ENCODE measurements around the gene GRIA1. TPM values are rescaled to one million over a fixed set of nuclear protein-coding genes. Genes with fewer than 3 reads are reported as not detected.

GRIA1 gene
- total RNA-seq, 1 experiment from 2014 or later: not detected

- ChIA-PET CTCF (no interaction called here), POLR2A (no interaction called here)
- no peak for DNase-seq (ENCODE audit: low read depth, low spot score)
- Histone ChIP-seq H3K4me1 (ENCODE audit: control insufficient read depth, insufficient read depth, low read length) (no peaks in the 10 kb centered on the region), H3K9me3 (ENCODE audit: control insufficient read depth, insufficient read depth, low read depth, low read length) (no peaks in the 10 kb centered on the region), H3K36me3 (ENCODE audit: control insufficient read depth, insufficient read depth, low read length) (no peaks in the 10 kb centered on the region), H3K27ac (ENCODE audit: low read length) (no peak overlapping the region), H3K27me3 (ENCODE audit: control insufficient read depth, insufficient read depth, low read length) (no peaks in the 10 kb centered on the region), H3K4me3 (ENCODE audit: low read depth in 2 of 2, low read length in 2 of 2) (no peak overlapping the region)
- intact Hi-C loops (cut with micrococcal nuclease; ENCODE audit: unreplicated experiment) (no loop called here), in situ Hi-C loops (cut with HindIII; ENCODE audit: low pct_unique_long_range_greater_than_20kb, low sequenced_read_pairs) (no loop called here)
- ATAC-seq: no peak
- BruUV-seq (replicated peaks): no TSS peak
- TF ChIP-seq TCF7L2 (IDR thresholded peaks at IDR 0.05; ENCODE audit: low read depth, low read length): no peak
Observed at GRCh38 chr5:153745778-153746395, 255.4 kb downstream of the GRIA1 start.

- in situ Hi-C loops (cut with HindIII; ENCODE audit: low pct_unique_long_range_greater_than_20kb, low sequenced_read_pairs) (no loop called here), intact Hi-C loops (cut with micrococcal nuclease; ENCODE audit: unreplicated experiment) (no loop called here)
- Histone ChIP-seq H3K27ac (ENCODE audit: low read length) (no peak overlapping the region), H3K27me3 (ENCODE audit: control insufficient read depth, insufficient read depth, low read length) (no peaks in the 10 kb centered on the region), H3K9me3 (ENCODE audit: control insufficient read depth, insufficient read depth, low read depth, low read length) (no peaks in the 10 kb centered on the region), H3K4me1 (ENCODE audit: control insufficient read depth, insufficient read depth, low read length) (no peaks in the 10 kb centered on the region), H3K4me3 (ENCODE audit: low read depth in 2 of 2, low read length in 2 of 2) (no peak overlapping the region), H3K36me3 (ENCODE audit: control insufficient read depth, insufficient read depth, low read length) (no peaks in the 10 kb centered on the region)
- ATAC-seq (no peak), DNase-seq (ENCODE audit: low read depth, low spot score) (no peak)
- no TSS peak for BruUV-seq (replicated peaks)
- CTCF ChIA-PET: no interaction called here
- POLR2A ChIA-PET: no interaction called here
- TF ChIP-seq SIN3A (IDR thresholded peaks at IDR 0.05; ENCODE audit: borderline replicate concordance, insufficient read depth, low read depth, low read length): no peak
- TF ChIP-seq POLR2AphosphoS5 (IDR thresholded peaks at IDR 0.05; ENCODE audit: low read depth, low read length): no peak
- no peak for TF ChIP-seq TCF7L2 (IDR thresholded peaks at IDR 0.05; ENCODE audit: low read depth, low read length)
- TF ChIP-seq REST (IDR thresholded peaks at IDR 0.05; ENCODE audit: insufficient read depth in 1 of 2, low read depth in 2 of 2, low read length in 1 of 2): no peak
Observed at GRCh38 chr5:153746440-153746839, 256.0 kb downstream of the GRIA1 start.

GRCh38 chr5:153748823-153749222, 258.4 kb downstream of the GRIA1 start:
- DNase-seq (ENCODE audit: low read depth, low spot score): no peak
- no peak overlapping the region for H3K4me3 ChIP-seq (ENCODE audit: low read depth in 2 of 2, low read length in 2 of 2)
- POLR2A ChIA-PET: no interaction called here
- no peaks in the 10 kb centered on the region for H3K27me3 ChIP-seq (ENCODE audit: control insufficient read depth, insufficient read depth, low read length)
- TF ChIP-seq CTCF (IDR thresholded peaks at IDR 0.05) (no peak), POLR2AphosphoS5 (IDR thresholded peaks at IDR 0.05; ENCODE audit: low read depth, low read length) (no peak), REST (IDR thresholded peaks at IDR 0.05; ENCODE audit: insufficient read depth in 1 of 2, low read depth in 2 of 2, low read length in 1 of 2) (no peak), TCF7L2 (IDR thresholded peaks at IDR 0.05; ENCODE audit: low read depth, low read length) (no peak)
- no peak overlapping the region for H3K27ac ChIP-seq (ENCODE audit: low read length)
- in situ Hi-C loops (cut with HindIII; ENCODE audit: low pct_unique_long_range_greater_than_20kb, low sequenced_read_pairs): no loop called here
- intact Hi-C loops (cut with micrococcal nuclease; ENCODE audit: unreplicated experiment): no loop called here
- H3K4me1 ChIP-seq (ENCODE audit: control insufficient read depth, insufficient read depth, low read length): no peaks in the 10 kb centered on the region
- H3K36me3 ChIP-seq (ENCODE audit: control insufficient read depth, insufficient read depth, low read length): no peaks in the 10 kb centered on the region
- BruUV-seq (replicated peaks): no TSS peak
- CTCF ChIA-PET: interaction anchor here (0.6 kb wide), 1 partner anchor 10 kb away, joined by 4 read pairs; no protein-coding TSS in a partner anchor
- no peak for ATAC-seq
- H3K9me3 ChIP-seq (ENCODE audit: control insufficient read depth, insufficient read depth, low read depth, low read length): no peaks in the 10 kb centered on the region
